BLaER1 treated with 17β-estradiol and CSF1 and Interleukin-3, amounts not matched to agents 10 nM and 100 nM (cell line): ENCODE results near the gene OPCML.
A peak's percentile ranks its signal among the peaks of the same experiment; 100 is the strongest.

Experiments used
- H3K27ac ChIP-seq, 11 experiments: shearing (Covaris generic); formaldehyde crosslinking; 2 replicates each; pipeline ENCODE4 v1.8.1; 2022
- H3K27me3 ChIP-seq, 11 experiments: shearing (Covaris generic); formaldehyde crosslinking; 2 replicates each; pipeline ENCODE4 v1.8.1; 2022
- H3K36me3 ChIP-seq, 11 experiments: shearing (Covaris generic); formaldehyde crosslinking; 2 replicates each; pipeline ENCODE4 v1.8.1; 2022
- H3K4me1 ChIP-seq, 10 experiments: shearing (Covaris generic); formaldehyde crosslinking; 2 replicates each; pipeline ENCODE4 v1.8.1; 2022
- H3K4me2 ChIP-seq, 11 experiments: shearing (Covaris generic); formaldehyde crosslinking; 2 replicates each; pipeline ENCODE4 v1.8.1; 2022
- H3K4me3 ChIP-seq, 10 experiments: shearing (Covaris generic); formaldehyde crosslinking; 2 replicates each; pipeline ENCODE4 v1.8.1; 2022
- H3K9ac ChIP-seq, 11 experiments: shearing (Covaris generic); formaldehyde crosslinking; 2 replicates each; pipeline ENCODE4 v1.8.1; 2022
- H3K9me3 ChIP-seq, 11 experiments: shearing (Covaris generic); formaldehyde crosslinking; replicated peaks in 1 of 11; 2 replicates each; pipeline ENCODE4 v1.8.1; 2022
- H4K20me1 ChIP-seq, 11 experiments: shearing (Covaris generic); formaldehyde crosslinking; 2 replicates each; pipeline ENCODE4 v1.8.1; 2022
- Cebpa-rat ChIP-seq, 11 experiments: shearing (Covaris generic); IDR thresholded peaks; 2 replicates each; pipeline ENCODE4 v1.8.1; 2022

The OPCML gene

GRCh38 chr11:133081730-133082452, 450.4 kb downstream of the OPCML start:
- no peaks in the 10 kb centered on the region for H3K36me3 ChIP-seq
- peaks cover 0 to 7% (median 0%) of the 10 kb centered on the region in 11 experiments; a peak in 2 of 22 replicates for H4K20me1 ChIP-seq
- H3K4me1 ChIP-seq = peaks cover 0 to 5% (median 2%) of the 10 kb centered on the region in 10 experiments; a peak in 5 of 20 replicates
- H3K9ac ChIP-seq = no peak overlapping the region
- TF ChIP-seq Cebpa-rat (IDR thresholded peaks at IDR 0.05) = no peak
- no peaks in the 10 kb centered on the region for H3K9me3 ChIP-seq
- no peak overlapping the region for H3K4me2 ChIP-seq
- peaks cover 0 to 10% (median 6%) of the 10 kb centered on the region in 11 experiments; a peak in 12 of 22 replicates for H3K27me3 ChIP-seq
- H3K27ac ChIP-seq = no peak overlapping the region
- H3K4me3 ChIP-seq = no peak overlapping the region

- Histone ChIP-seq H3K4me1 (peaks cover 0 to 5% (median 2%) of the 10 kb centered on the region in 10 experiments; a peak in 5 of 20 replicates), H3K36me3 (no peaks in the 10 kb centered on the region), H3K27ac (no peak overlapping the region), H3K9ac (no peak overlapping the region), H3K27me3 (peaks cover 0 to 10% (median 6%) of the 10 kb centered on the region in 11 experiments; a peak in 12 of 22 replicates), H3K9me3 (no peaks in the 10 kb centered on the region), H3K4me2 (no peak overlapping the region), H4K20me1 (peaks cover 0 to 7% (median 0%) of the 10 kb centered on the region in 11 experiments; a peak in 2 of 22 replicates), H3K4me3 (no peak overlapping the region)
- no peak for TF ChIP-seq Cebpa-rat (IDR thresholded peaks at IDR 0.05)
Measured at GRCh38 chr11:133081020-133081419, 451.3 kb downstream of the OPCML start.

GRCh38 chr11:133078591-133079404, 453.5 kb downstream of the OPCML start:
- peak overlapping the region in 1 of 11 experiments; percentile 33; a peak in 1 of 22 replicates for H3K4me2 ChIP-seq
- TF ChIP-seq Cebpa-rat (IDR thresholded peaks at IDR 0.05) = no peak

GRCh38 chr11:133078012-133078411, 454.3 kb downstream of the OPCML start:
- no peak overlapping the region for H3K4me3 ChIP-seq
- H3K4me1 ChIP-seq = peaks cover 0 to 3% (median under 1%) of the 10 kb centered on the region in 10 experiments; a peak in 4 of 20 replicates
- H3K4me2 ChIP-seq = no peak overlapping the region
- peaks cover 0 to 2% (median under 1%) of the 10 kb centered on the region in 11 experiments; a peak in 10 of 22 replicates for H3K27me3 ChIP-seq
- no peak overlapping the region for H3K9ac ChIP-seq
- H3K36me3 ChIP-seq = no peaks in the 10 kb centered on the region
- no peak overlapping the region for H3K27ac ChIP-seq
- H4K20me1 ChIP-seq = peaks cover 0 to 7% (median 0%) of the 10 kb centered on the region in 11 experiments; a peak in 2 of 22 replicates
- no peaks in the 10 kb centered on the region for H3K9me3 ChIP-seq
- TF ChIP-seq Cebpa-rat (IDR thresholded peaks at IDR 0.05) = no peak

More at GRCh38 chr11:133078591-133079404, 453.5 kb downstream of the OPCML start:
- no peak overlapping the region for H3K27ac ChIP-seq
- peaks cover 0 to 9% (median 6%) of the 10 kb centered on the region in 11 experiments; a peak in 12 of 22 replicates for H3K27me3 ChIP-seq
- H4K20me1 ChIP-seq = peaks cover 0 to 7% (median 0%) of the 10 kb centered on the region in 11 experiments; a peak in 2 of 22 replicates
- no peaks in the 10 kb centered on the region for H3K9me3 ChIP-seq
- H3K36me3 ChIP-seq = no peaks in the 10 kb centered on the region
- no peak overlapping the region for H3K4me3 ChIP-seq
- H3K9ac ChIP-seq = no peak overlapping the region
- peaks cover 0 to 5% (median 2%) of the 10 kb centered on the region in 10 experiments; a peak in 5 of 20 replicates for H3K4me1 ChIP-seq

GRCh38 chr11:133075351-133075750, 456.9 kb downstream of the OPCML start:
- Histone ChIP-seq H3K27me3 (no peaks in the 10 kb centered on the region), H3K4me1 (peaks cover 0 to 15% (median 6%) of the 10 kb centered on the region in 10 experiments; a peak in 6 of 20 replicates), H3K36me3 (no peaks in the 10 kb centered on the region), H3K27ac (no peak overlapping the region), H3K9ac (no peak overlapping the region), H4K20me1 (peaks cover 0 to 6% (median 0%) of the 10 kb centered on the region in 11 experiments; a peak in 2 of 22 replicates), H3K4me2 (no peak overlapping the region), H3K4me3 (no peak overlapping the region), H3K9me3 (no peaks in the 10 kb centered on the region)
- no peak for TF ChIP-seq Cebpa-rat (IDR thresholded peaks at IDR 0.05)

- no peak overlapping the region for H3K4me3 ChIP-seq
- H3K4me2 ChIP-seq = peak overlapping the region in 5 of 11 experiments; percentile 4 to 55 (median 33); a peak in 6 of 22 replicates
- TF ChIP-seq Cebpa-rat (IDR thresholded peaks at IDR 0.05) = no peak
- no peaks in the 10 kb centered on the region for H3K9me3 ChIP-seq
- no peak overlapping the region for H3K9ac ChIP-seq
- no peaks in the 10 kb centered on the region for H3K36me3 ChIP-seq
- H4K20me1 ChIP-seq = no peaks in the 10 kb centered on the region
- H3K27ac ChIP-seq = no peak overlapping the region
- H3K27me3 ChIP-seq = no peaks in the 10 kb centered on the region
- peaks cover 0 to 15% (median 6%) of the 10 kb centered on the region in 10 experiments; a peak in 6 of 20 replicates for H3K4me1 ChIP-seq
Measured at GRCh38 chr11:133072858-133073582, 459.3 kb downstream of the OPCML start.

- Histone ChIP-seq H3K4me2 (peak overlapping the region in 6 of 11 experiments; percentile 4 to 55 (median 39); a peak in 9 of 22 replicates), H3K27ac (no peak overlapping the region), H3K4me1 (peaks cover 0 to 18% (median 6%) of the 10 kb centered on the region in 10 experiments; a peak in 8 of 20 replicates), H3K4me3 (no peak overlapping the region), H3K9ac (no peak overlapping the region), H4K20me1 (no peaks in the 10 kb centered on the region), H3K36me3 (no peaks in the 10 kb centered on the region), H3K9me3 (no peaks in the 10 kb centered on the region), H3K27me3 (no peaks in the 10 kb centered on the region)
- TF ChIP-seq Cebpa-rat (IDR thresholded peaks at IDR 0.05) = no peak
Measured at GRCh38 chr11:133072378-133072777, 459.9 kb downstream of the OPCML start.

GRCh38 chr11:133070791-133071190, 461.5 kb downstream of the OPCML start:
- Histone ChIP-seq H3K4me1 (peaks cover 3 to 19% (median 10%) of the 10 kb centered on the region in 10 experiments; a peak in 13 of 20 replicates), H3K9ac (no peak overlapping the region), H4K20me1 (no peaks in the 10 kb centered on the region), H3K4me2 (no peak overlapping the region), H3K27me3 (no peaks in the 10 kb centered on the region), H3K9me3 (no peaks in the 10 kb centered on the region), H3K36me3 (no peaks in the 10 kb centered on the region), H3K4me3 (no peak overlapping the region), H3K27ac (no peak overlapping the region)
- TF ChIP-seq Cebpa-rat (IDR thresholded peaks at IDR 0.05) = no peak
